Endodermal cell (in vitro differentiated cells): ENCODE results near the gene RAB1A. TPM values are rescaled to one million over a fixed set of nuclear protein-coding genes. Genes with fewer than 3 reads are reported as not detected.
A peak's percentile ranks its signal among the peaks of the same experiment; 100 is the strongest.

ENCODE experiments used
- DNase-seq: peaks from one replicate; pipeline ENCODE4 v3.0.0-alpha.2; 2017
- H3K27ac ChIP-seq: 2 replicates; pipeline ENCODE4 v1.5.1; 2013; ENCODE audit warnings: mild to moderate bottlenecking, low read depth, low read length, moderate library complexity
- H3K27me3 ChIP-seq: 2 replicates; pipeline ENCODE4 v1.6.1; 2013; ENCODE audit warnings: mild to moderate bottlenecking, low read length, moderate library complexity; ENCODE audit not compliant: insufficient read depth, control insufficient read depth, poor library complexity, severe bottlenecking
- H3K36me3 ChIP-seq: 2 replicates; pipeline ENCODE4 v1.7.0; 2013; ENCODE audit warnings: mild to moderate bottlenecking, low read length, moderate library complexity; ENCODE audit not compliant: control insufficient read depth, insufficient read depth
- H3K4me1 ChIP-seq: one replicate; pipeline ENCODE4 v1.7.0; 2013; ENCODE audit warnings: low read length; ENCODE audit not compliant: control insufficient read depth, insufficient read depth
- H3K4me3 ChIP-seq: 2 replicates; pipeline ENCODE4 v1.5.1; 2013; ENCODE audit warnings: mild to moderate bottlenecking, low read length, moderate library complexity
- H3K9ac ChIP-seq: 2 replicates; pipeline ENCODE4 v1.6.1; 2013; ENCODE audit warnings: mild to moderate bottlenecking, low read length, moderate library complexity; ENCODE audit not compliant: poor library complexity, severe bottlenecking; ENCODE audit errors: extremely low read depth
- H3K9me3 ChIP-seq: 2 replicates; pipeline ENCODE4 v1.6.1; 2013; ENCODE audit warnings: mild to moderate bottlenecking, low read length, moderate library complexity; ENCODE audit not compliant: control insufficient read depth
- H3K27ac Mint-ChIP-seq: 2 replicates; pipeline ENCODE4 v1.8.0; 2020; ENCODE audit warnings: mixed read lengths
- H3K27me3 Mint-ChIP-seq: 2 replicates; pipeline ENCODE4 v1.8.0; 2021; ENCODE audit warnings: mild to moderate bottlenecking, mixed read lengths; ENCODE audit not compliant: insufficient read depth
- H3K36me3 Mint-ChIP-seq: 2 replicates; pipeline ENCODE4 v1.8.0; 2020; ENCODE audit warnings: low read depth, mixed read lengths
- H3K4me1 Mint-ChIP-seq: 2 replicates; pipeline ENCODE4 v1.8.0; 2020; ENCODE audit warnings: mixed read lengths
- H3K4me3 Mint-ChIP-seq: 2 replicates; pipeline ENCODE4 v1.8.0; 2020; ENCODE audit warnings: mild to moderate bottlenecking, moderate library complexity, mixed read lengths
- H3K9me3 Mint-ChIP-seq: 2 replicates; pipeline ENCODE4 v1.8.0; 2020; ENCODE audit warnings: mild to moderate bottlenecking, mixed read lengths
- WGBS, 2 experiments: methylation state at CpG; one replicate each; pipeline versions ENCODE4 v1.1.5 to v1.1.7; 2013; ENCODE audit warnings: missing lambda C conversion rate in 2 of 2, mixed read lengths in 1 of 2; ENCODE audit not compliant: insufficient coverage in 1 of 2, insufficient read length in 1 of 2; 5-methylcytosine and 5-hydroxymethylcytosine counted together
- total RNA-seq, 2 donors: library from RNA; stranded (reverse); fragmentation: NEBNext Ultra II Directional in 1 of 2; extraction: Animal tissue kit (Norgen Biotek cat#: 25700) in 1 of 2; gene quantifications; 2 replicates in 1 of 2; 3 replicates in 1 of 2; pipeline ENCODE4 v1.2.1, GENCODE V29; 2021
- TF ChIP-seq, protein P1 (sequence below): fragments of 200-600 bp; sonication (generic); conservative IDR thresholded peaks from 2 replicates; pipeline ENCODE4 v1.5.0; 2021; ENCODE audit warnings: antibody characterized with exemption, mild to moderate bottlenecking

RAB1A gene
- total RNA-seq, 2 donors from 2014 or later, result 122 to 125 TPM

GRCh38 chr2:65039640-65040039, 90.3 kb downstream of the RAB1A start:
- no peak overlapping the region for H3K4me3 ChIP-seq
- H3K27me3 ChIP-seq, result no peaks in the 10 kb centered on the region
- H3K9me3 Mint-ChIP-seq, result peaks cover 7% of the 10 kb centered on the region
- H3K4me1 ChIP-seq, result no peaks in the 10 kb centered on the region
- peaks cover 7% of the 10 kb centered on the region for H3K36me3 ChIP-seq
- H3K27ac Mint-ChIP-seq, result no peak overlapping the region
- H3K9ac ChIP-seq, result no peak overlapping the region
- H3K27me3 Mint-ChIP-seq, result no peaks in the 10 kb centered on the region
- no peak overlapping the region for H3K27ac ChIP-seq
- TF ChIP-seq, protein P1, sequence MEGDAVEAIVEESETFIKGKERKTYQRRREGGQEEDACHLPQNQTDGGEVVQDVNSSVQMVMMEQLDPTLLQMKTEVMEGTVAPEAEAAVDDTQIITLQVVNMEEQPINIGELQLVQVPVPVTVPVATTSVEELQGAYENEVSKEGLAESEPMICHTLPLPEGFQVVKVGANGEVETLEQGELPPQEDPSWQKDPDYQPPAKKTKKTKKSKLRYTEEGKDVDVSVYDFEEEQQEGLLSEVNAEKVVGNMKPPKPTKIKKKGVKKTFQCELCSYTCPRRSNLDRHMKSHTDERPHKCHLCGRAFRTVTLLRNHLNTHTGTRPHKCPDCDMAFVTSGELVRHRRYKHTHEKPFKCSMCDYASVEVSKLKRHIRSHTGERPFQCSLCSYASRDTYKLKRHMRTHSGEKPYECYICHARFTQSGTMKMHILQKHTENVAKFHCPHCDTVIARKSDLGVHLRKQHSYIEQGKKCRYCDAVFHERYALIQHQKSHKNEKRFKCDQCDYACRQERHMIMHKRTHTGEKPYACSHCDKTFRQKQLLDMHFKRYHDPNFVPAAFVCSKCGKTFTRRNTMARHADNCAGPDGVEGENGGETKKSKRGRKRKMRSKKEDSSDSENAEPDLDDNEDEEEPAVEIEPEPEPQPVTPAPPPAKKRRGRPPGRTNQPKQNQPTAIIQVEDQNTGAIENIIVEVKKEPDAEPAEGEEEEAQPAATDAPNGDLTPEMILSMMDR, result peak; percentile 26
- WGBS, 2 experiments, result 92 to 98% methylated on average over 2 to 3 of the region's 3 CpGs
- peaks cover 7% of the 10 kb centered on the region for H3K4me1 Mint-ChIP-seq
- peaks cover 15% of the 10 kb centered on the region for H3K9me3 ChIP-seq
- peaks cover 34% of the 10 kb centered on the region for H3K36me3 Mint-ChIP-seq
- DNase-seq, result no peak
- H3K4me3 Mint-ChIP-seq, result no peak overlapping the region

- Mint-ChIP-seq H3K4me3 (no peak overlapping the region), H3K9me3 (no peaks in the 10 kb centered on the region), H3K36me3 (peaks cover 20% of the 10 kb centered on the region), H3K27ac (no peak overlapping the region), H3K4me1 (peaks cover 2% of the 10 kb centered on the region), H3K27me3 (no peaks in the 10 kb centered on the region)
- Histone ChIP-seq H3K27ac (no peak overlapping the region), H3K9ac (no peak overlapping the region), H3K4me1 (no peaks in the 10 kb centered on the region), H3K36me3 (no peaks in the 10 kb centered on the region), H3K4me3 (no peak overlapping the region), H3K9me3 (no peaks in the 10 kb centered on the region), H3K27me3 (no peaks in the 10 kb centered on the region)
- TF ChIP-seq, protein P1, result no peak
- no peak for DNase-seq
- WGBS, 2 experiments, result 74 to 89% methylated on average over 2 to 3 of the region's 3 CpGs
Observed at GRCh38 chr2:65037178-65037577, 92.7 kb downstream of the RAB1A start.

Other genes starting within 250 kb of the RAB1A start
- gene SLC1A4, start 140.7 kb downstream of the RAB1A start, total RNA-seq, result 1 to 10 TPM in 1 of 2 donors, under 1 TPM in 1; 0.07 to 1.9 TPM
- 10 to 100 TPM; 13.7 to 17.7 TPM for gene CEP68, start 73.7 kb downstream of the RAB1A start, total RNA-seq
- 100 to 1,000 TPM; 254 to 256 TPM for gene ACTR2, start 97.7 kb upstream of the RAB1A start, total RNA-seq